Ovary (tissue), 9 donors: Measurements from ENCODE around the gene TRAPPC2L. TPM values are rescaled to one million over a fixed set of nuclear protein-coding genes. Genes with fewer than 3 reads are reported as not detected.

Source experiments
- DNase-seq, 5 donors: peaks; one replicate each; pipeline ENCODE4 v3.0.0-alpha.2; 2019 to 2020
- H3K27ac ChIP-seq, 2 donors: fragments of 200-600 bp; one replicate each; pipeline versions ENCODE4 v1.5.1 to v1.8.0; 2019 to 2022
- H3K27me3 ChIP-seq: fragments of 200-600 bp; one replicate; pipeline ENCODE4 v1.8.0; 2022
- H3K36me3 ChIP-seq: fragments of 200-600 bp; sonication (generic); one replicate; pipeline ENCODE4 v1.5.1; 2019
- H3K4me1 ChIP-seq: one replicate; pipeline ENCODE4 v1.8.1; 2013; ENCODE audit warnings: mild to moderate bottlenecking, moderate library complexity; ENCODE audit not compliant: insufficient read depth
- H3K4me3 ChIP-seq: fragments of 200-600 bp; sonication (generic); one replicate; pipeline ENCODE4 v1.5.1; 2017
- H3K9me3 ChIP-seq, 2 donors: fragments of 200-600 bp in 1 of 2; sonication (generic) in 1 of 2; one replicate each; pipeline versions ENCODE4 v1.5.1 to v1.8.1; 2013 to 2019; ENCODE audit warnings: mild to moderate bottlenecking in 1 of 2, moderate library complexity in 1 of 2
- EP300 ChIP-seq: sonication (generic); formaldehyde crosslinking; IDR thresholded peaks from one replicate; pipeline ENCODE4 v1.6.1; 2017; ENCODE audit warnings: antibody characterized with exemption
- POLR2A ChIP-seq: fragments of 450-650 bp; IDR thresholded peaks from one replicate; pipeline ENCODE4 v1.6.1; 2017; ENCODE audit warnings: antibody characterized with exemption, mild to moderate bottlenecking, moderate library complexity
- WGBS, 3 donors: extraction: QIAGEN DNeasy Blood & Tissue Kit in 1 of 3; methylation state at CpG; one replicate each; pipeline versions ENCODE4 v1.1.5 to v1.1.7; 2013 to 2017; 5-methylcytosine and 5-hydroxymethylcytosine counted together
- intact Hi-C, 4 donors: fragments of 100-400 bp; cut with DNase I; formaldehyde crosslinking; loops; one replicate each; pipeline versions ENCODE4 v1.11.0 to v1.15.1; 2022 to 2023
- polyA plus RNA-seq, 2 donors: library from polyadenylated mRNA; stranded (reverse); fragments of 200-250 nt in 1 of 2; fragments of 350-450 nt in 1 of 2; fragmentation: Illumina TruSeq in 1 of 2; extraction: RNeasy Lipid Tissue Mini Kit (QIAGEN cat#74804) in 1 of 2; gene quantifications; one replicate each; pipeline ENCODE4 v1.2.3, GENCODE V29; 2013 to 2014
- total RNA-seq, 7 donors: library from RNA; depleted of rRNA in 2 of 7; stranded (reverse); fragments of >200 nt in 2 of 7; fragmentation: NEBNext Ultra II Directional in 3 of 7; extraction: Animal tissue kit (Norgen Biotek cat#: 25700) in 3 of 7; gene quantifications; one replicate each; pipeline versions ENCODE4 v1.1.0 to v1.2.4, GENCODE V29; 2016 to 2023
- TF ChIP-seq, protein P1 (sequence below), 3 donors: fragments of 450-650 bp in 2 of 3; fragments of 200-600 bp in 1 of 3; IDR thresholded peaks; one replicate each; pipeline versions ENCODE4 v1.5.1 to v1.8.0; 2016 to 2022; ENCODE audit warnings: antibody characterized with exemption in 3 of 3, mild to moderate bottlenecking in 1 of 3
- donor health status: DM: no; HTN: no; CAD: no; lungs with moderate emphysema.
- donor health status: DM: no; HTN: no; CAD: no.
- donor health status: Bipolar disorder and iron deficiency.
- donor health status: DM: yes; HTN: yes; CAD: no.
- donor health status: DM: no; HTN: no; CAD: no.
- donor health status: DM: yes; HTN: yes; CAD: no.

TRAPPC2L gene
- total and polyA plus RNA-seq, 9 donors, result 37.2 to 101 (median 58.6) TPM

DNA sequence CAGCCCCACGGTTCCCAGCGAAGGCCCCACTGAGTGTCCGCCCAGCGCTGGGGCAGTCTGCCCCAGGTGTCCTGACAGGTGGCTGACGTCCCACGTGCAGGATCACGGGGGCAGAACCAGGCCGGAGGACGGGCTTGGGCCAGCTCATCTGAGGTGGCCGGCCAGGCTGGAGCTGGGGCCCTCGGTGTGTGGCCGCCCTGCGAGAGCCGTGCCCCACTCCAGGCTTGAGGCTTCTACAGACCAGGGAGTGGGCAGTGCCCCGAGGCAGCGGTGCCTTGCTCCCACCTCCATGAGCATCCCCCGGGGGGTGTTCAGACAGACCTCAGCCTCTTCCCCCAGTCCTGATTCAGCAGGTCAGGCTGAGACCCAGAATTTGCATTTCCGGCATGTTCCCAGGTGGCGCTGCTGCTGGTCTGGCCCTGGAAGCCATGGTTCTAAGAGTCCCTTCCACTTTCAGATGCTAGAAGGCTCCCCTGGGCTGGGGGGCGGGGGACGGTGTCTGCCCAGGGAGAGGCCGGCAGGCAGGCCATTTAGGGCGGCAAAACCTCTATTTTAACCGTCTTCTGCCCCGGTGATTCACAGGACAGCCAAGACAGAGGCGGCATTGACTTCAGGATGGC is 44.9 kb downstream of the TRAPPC2L start:
- H3K27me3 ChIP-seq, result no peaks in the 10 kb centered on the region
- no peaks in the 10 kb centered on the region for H3K36me3 ChIP-seq
- no peak overlapping the region for H3K27ac ChIP-seq
- DNase-seq, result no peak
- no peaks in the 10 kb centered on the region for H3K9me3 ChIP-seq
- H3K4me3 ChIP-seq, result no peak overlapping the region
- intact Hi-C loops, result no loop called here
- TF ChIP-seq POLR2A (no peak), EP300 (no peak)
- TF ChIP-seq, protein P1, sequence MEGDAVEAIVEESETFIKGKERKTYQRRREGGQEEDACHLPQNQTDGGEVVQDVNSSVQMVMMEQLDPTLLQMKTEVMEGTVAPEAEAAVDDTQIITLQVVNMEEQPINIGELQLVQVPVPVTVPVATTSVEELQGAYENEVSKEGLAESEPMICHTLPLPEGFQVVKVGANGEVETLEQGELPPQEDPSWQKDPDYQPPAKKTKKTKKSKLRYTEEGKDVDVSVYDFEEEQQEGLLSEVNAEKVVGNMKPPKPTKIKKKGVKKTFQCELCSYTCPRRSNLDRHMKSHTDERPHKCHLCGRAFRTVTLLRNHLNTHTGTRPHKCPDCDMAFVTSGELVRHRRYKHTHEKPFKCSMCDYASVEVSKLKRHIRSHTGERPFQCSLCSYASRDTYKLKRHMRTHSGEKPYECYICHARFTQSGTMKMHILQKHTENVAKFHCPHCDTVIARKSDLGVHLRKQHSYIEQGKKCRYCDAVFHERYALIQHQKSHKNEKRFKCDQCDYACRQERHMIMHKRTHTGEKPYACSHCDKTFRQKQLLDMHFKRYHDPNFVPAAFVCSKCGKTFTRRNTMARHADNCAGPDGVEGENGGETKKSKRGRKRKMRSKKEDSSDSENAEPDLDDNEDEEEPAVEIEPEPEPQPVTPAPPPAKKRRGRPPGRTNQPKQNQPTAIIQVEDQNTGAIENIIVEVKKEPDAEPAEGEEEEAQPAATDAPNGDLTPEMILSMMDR (IDR thresholded peaks at IDR 0.05), result no peak
- WGBS, 3 donors, result 67 to 73% (median 68%) methylated on average over 23 to 26 of the region's 26 CpGs
- no peaks in the 10 kb centered on the region for H3K4me1 ChIP-seq

DNA sequence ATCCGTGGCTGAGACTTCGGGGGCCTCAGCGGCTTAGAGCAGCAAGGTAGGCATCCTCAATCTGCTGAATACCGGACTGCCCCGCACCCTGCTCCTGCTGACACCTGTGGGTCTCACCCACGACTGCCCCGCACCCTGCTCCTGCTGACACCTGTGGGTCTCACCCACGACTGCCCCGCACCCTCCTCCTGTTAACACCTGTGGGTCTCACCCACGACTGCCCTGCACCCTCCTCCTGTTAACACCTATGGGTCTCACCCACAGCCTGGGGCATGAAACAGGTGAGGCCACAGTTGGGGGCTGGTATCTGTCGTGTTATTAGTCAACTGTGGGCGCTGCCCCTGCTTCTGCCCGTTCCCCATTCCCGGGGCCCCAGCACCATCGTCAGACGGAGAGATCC is 45.8 kb downstream of the TRAPPC2L start:
- no peak overlapping the region for H3K4me3 ChIP-seq
- no peaks in the 10 kb centered on the region for H3K4me1 ChIP-seq
- 67 to 80% (median 73%) methylated on average over 16 of the region's 16 CpGs for WGBS, 3 donors
- H3K27ac ChIP-seq, result no peak overlapping the region
- no peaks in the 10 kb centered on the region for H3K27me3 ChIP-seq
- TF ChIP-seq EP300, result no peak
- TF ChIP-seq POLR2A, result no peak
- TF ChIP-seq, protein P1 (IDR thresholded peaks at IDR 0.05), result no peak
- no peak for DNase-seq
- no peaks in the 10 kb centered on the region for H3K9me3 ChIP-seq
- intact Hi-C loops, result no loop called here
- H3K36me3 ChIP-seq, result no peaks in the 10 kb centered on the region

DNA sequence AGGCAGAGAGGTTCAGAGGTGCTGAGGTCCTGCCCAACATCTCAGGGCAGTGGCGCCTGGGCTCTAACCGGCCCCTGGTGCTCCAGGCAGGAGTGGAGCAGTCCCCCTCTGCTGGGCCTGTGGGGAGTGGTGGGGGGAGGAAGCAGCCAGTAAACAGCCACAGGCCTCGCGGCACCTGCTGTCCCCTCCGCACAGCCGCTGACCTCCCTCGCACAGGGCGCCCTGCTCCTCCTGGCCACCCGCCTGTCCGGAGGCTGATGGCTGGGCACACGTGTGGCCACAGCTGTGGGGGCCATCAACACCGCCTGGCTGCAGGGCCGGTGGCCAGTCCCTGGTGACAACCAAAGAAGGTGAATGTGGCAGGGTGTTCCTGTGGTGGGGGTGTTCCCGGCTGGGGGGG is 46.3 kb downstream of the TRAPPC2L start:
- Histone ChIP-seq H3K4me3 (no peak overlapping the region), H3K9me3 (no peaks in the 10 kb centered on the region), H3K27me3 (no peaks in the 10 kb centered on the region), H3K4me1 (no peaks in the 10 kb centered on the region), H3K36me3 (no peaks in the 10 kb centered on the region), H3K27ac (no peak overlapping the region)
- TF ChIP-seq EP300, result no peak
- TF ChIP-seq, protein P1 (IDR thresholded peaks at IDR 0.05), result no peak
- DNase-seq, result no peak
- WGBS, 3 donors, result 46 to 71% (median 61%) methylated on average over 4 to 14 of the region's 14 CpGs
- intact Hi-C loops, result no loop called here

DNA sequence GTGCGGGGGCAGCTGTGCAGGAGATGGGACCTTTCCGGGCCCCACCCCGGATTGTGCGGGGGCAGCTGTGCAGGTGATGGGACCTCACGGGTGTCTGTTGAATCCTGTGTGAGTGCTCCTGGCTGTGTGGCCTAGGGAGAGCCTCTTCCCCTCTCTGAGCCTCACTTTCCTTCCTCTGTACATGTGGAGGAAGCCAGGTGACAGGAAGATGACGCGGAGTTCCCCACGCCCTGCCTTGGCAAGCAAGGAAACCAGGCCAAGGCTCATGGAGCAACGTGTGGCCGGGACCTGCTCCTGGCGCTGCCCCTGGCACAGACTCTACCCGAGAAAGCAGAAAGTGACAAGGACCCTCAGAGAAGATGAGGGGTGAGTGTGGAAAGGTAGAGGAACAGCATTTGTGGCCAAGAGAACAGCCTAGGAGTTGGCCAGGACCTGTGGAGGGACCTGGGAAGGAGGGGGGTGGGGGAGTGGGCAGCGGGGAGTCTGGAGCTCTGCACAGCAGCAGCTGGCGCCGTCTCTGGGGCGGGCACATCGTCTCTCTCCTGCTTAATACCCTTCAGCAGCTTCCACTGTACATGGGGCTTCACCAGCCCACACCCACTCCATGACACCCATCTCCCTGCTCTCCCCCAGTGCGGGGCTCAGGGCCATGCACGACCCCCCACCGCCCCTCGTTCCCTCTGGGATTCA is 47.9 kb downstream of the TRAPPC2L start:
- H3K4me3 ChIP-seq, result no peak overlapping the region
- no peaks in the 10 kb centered on the region for H3K36me3 ChIP-seq
- H3K27me3 ChIP-seq, result no peaks in the 10 kb centered on the region
- H3K9me3 ChIP-seq, result no peaks in the 10 kb centered on the region
- H3K27ac ChIP-seq, result no peak overlapping the region
- 73 to 79% (median 79%) methylated on average over 21 of the region's 21 CpGs for WGBS, 3 donors
- intact Hi-C loops, result no loop called here
- H3K4me1 ChIP-seq, result no peaks in the 10 kb centered on the region
- TF ChIP-seq POLR2A (no peak), EP300 (no peak)
- TF ChIP-seq, protein P1 (IDR thresholded peaks at IDR 0.05), result no peak
- DNase-seq, result no peak
